ENCODE data around the gene ZMIZ1.

ZMIZ1 gene

GRCh38 chr10:79342295-79342761 is 273.6 kb downstream of the ZMIZ1 start:
- no peaks in the 10 kb centered on the region for H4K20me1 ChIP-seq (ENCODE audit: insufficient read depth, low read length, poor library complexity, severe bottlenecking)
- H3K4me3 ChIP-seq (ENCODE audit: low read length, poor library complexity, severe bottlenecking), result no peak overlapping the region
- H3K9ac ChIP-seq (ENCODE audit: low read depth, low read length, poor library complexity, severe bottlenecking), result no peak overlapping the region
- H3K36me3 ChIP-seq (ENCODE audit: insufficient read depth, low read length), result no peaks in the 10 kb centered on the region
- H3F3A ChIP-seq (ENCODE audit: low read depth), result no peaks in the 10 kb centered on the region
- no peaks in the 10 kb centered on the region for H3K9me3 ChIP-seq (ENCODE audit: insufficient read depth, low read depth, low read length)
- H3K79me2 ChIP-seq (ENCODE audit: insufficient read depth, low read length), result peaks cover 10% of the 10 kb centered on the region; the same call in 1 of the 2 replicates
- no peaks in the 10 kb centered on the region for H3K27me3 ChIP-seq (ENCODE audit: insufficient read depth, low read length, poor library complexity, severe bottlenecking)
- H2AFZ ChIP-seq (ENCODE audit: low read length), result no peak overlapping the region
- H3K4me1 ChIP-seq (ENCODE audit: insufficient read depth, low read length, poor library complexity, severe bottlenecking), result peaks cover 20% of the 10 kb centered on the region
- no peak overlapping the region for H3K4me2 ChIP-seq (ENCODE audit: low read depth, low read length, poor library complexity, severe bottlenecking)
- no peaks in the 10 kb centered on the region for H3K9me2 ChIP-seq (replicated peaks; ENCODE audit: low read depth, low read length)
- TF ChIP-seq CTCF (conservative IDR thresholded peaks at IDR 0.05; ENCODE audit: low read length), result no peak
- TF ChIP-seq EZH2phosphoT487 (IDR thresholded peaks at IDR 0.05; ENCODE audit: borderline replicate concordance), result no peak

- Histone ChIP-seq H3F3A (ENCODE audit: low read depth) (no peaks in the 10 kb centered on the region), H3K9ac (ENCODE audit: low read depth, low read length, poor library complexity, severe bottlenecking) (no peak overlapping the region), H3K4me1 (ENCODE audit: insufficient read depth, low read length, poor library complexity, severe bottlenecking) (peaks cover 20% of the 10 kb centered on the region), H2AFZ (ENCODE audit: low read length) (no peak overlapping the region), H3K9me2 (replicated peaks; ENCODE audit: low read depth, low read length) (no peaks in the 10 kb centered on the region), H3K4me2 (ENCODE audit: low read depth, low read length, poor library complexity, severe bottlenecking) (no peak overlapping the region), H3K4me3 (ENCODE audit: low read length, poor library complexity, severe bottlenecking) (no peak overlapping the region), H4K20me1 (ENCODE audit: insufficient read depth, low read length, poor library complexity, severe bottlenecking) (peaks cover 3% of the 10 kb centered on the region), H3K27me3 (ENCODE audit: insufficient read depth, low read length, poor library complexity, severe bottlenecking) (peaks cover 4% of the 10 kb centered on the region), H3K36me3 (ENCODE audit: insufficient read depth, low read length) (no peaks in the 10 kb centered on the region), H3K9me3 (ENCODE audit: insufficient read depth, low read depth, low read length) (no peaks in the 10 kb centered on the region), H3K79me2 (ENCODE audit: insufficient read depth, low read length) (peaks cover 16% of the 10 kb centered on the region)
- TF ChIP-seq EZH2phosphoT487 (IDR thresholded peaks at IDR 0.05; ENCODE audit: borderline replicate concordance), result no peak
These were observed 274.2 kb downstream of the ZMIZ1 start for GRCh38 chr10:79342811-79343561.

- TF ChIP-seq CTCF (conservative IDR thresholded peaks at IDR 0.05; ENCODE audit: low read length) (no peak), EZH2phosphoT487 (IDR thresholded peaks at IDR 0.05; ENCODE audit: borderline replicate concordance) (no peak)
- Histone ChIP-seq H3K9ac (ENCODE audit: low read depth, low read length, poor library complexity, severe bottlenecking) (no peak overlapping the region), H3K4me1 (ENCODE audit: insufficient read depth, low read length, poor library complexity, severe bottlenecking) (peaks cover 36% of the 10 kb centered on the region), H3K36me3 (ENCODE audit: insufficient read depth, low read length) (peaks cover 4% of the 10 kb centered on the region; the same call in 1 of the 2 replicates), H3F3A (ENCODE audit: low read depth) (no peaks in the 10 kb centered on the region), H3K4me2 (ENCODE audit: low read depth, low read length, poor library complexity, severe bottlenecking) (no peak overlapping the region), H3K9me2 (replicated peaks; ENCODE audit: low read depth, low read length) (no peaks in the 10 kb centered on the region), H3K9me3 (ENCODE audit: insufficient read depth, low read depth, low read length) (no peaks in the 10 kb centered on the region), H3K79me2 (ENCODE audit: insufficient read depth, low read length) (peaks cover 33% of the 10 kb centered on the region), H3K27me3 (ENCODE audit: insufficient read depth, low read length, poor library complexity, severe bottlenecking) (peaks cover 4% of the 10 kb centered on the region), H3K4me3 (ENCODE audit: low read length, poor library complexity, severe bottlenecking) (no peak overlapping the region), H2AFZ (ENCODE audit: low read length) (no peak overlapping the region), H4K20me1 (ENCODE audit: insufficient read depth, low read length, poor library complexity, severe bottlenecking) (peaks cover 19% of the 10 kb centered on the region)
These were observed 275.9 kb downstream of the ZMIZ1 start for GRCh38 chr10:79344502-79345195.

Data from Loucy (cell line).